GM19099 (cell line): Measurements from ENCODE around the gene TMEM272.

Experiments used
- POLR2A ChIP-seq: IDR thresholded peaks from 3 replicates; pipeline ENCODE4 v1.6.1; 2011; ENCODE audit warnings: low read depth; ENCODE audit not compliant: insufficient read length; ENCODE audit errors: extremely low read depth

TMEM272 gene, protein sequence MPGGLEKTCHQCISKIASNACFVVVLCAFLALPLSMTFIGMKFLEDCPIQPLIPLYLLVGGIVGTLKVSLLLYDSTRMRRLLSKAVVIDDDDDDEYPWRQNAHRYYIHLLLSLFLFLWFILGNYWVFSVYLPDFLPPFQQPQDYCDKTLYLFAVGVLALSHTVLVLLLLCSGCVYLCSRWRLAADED

DNA sequence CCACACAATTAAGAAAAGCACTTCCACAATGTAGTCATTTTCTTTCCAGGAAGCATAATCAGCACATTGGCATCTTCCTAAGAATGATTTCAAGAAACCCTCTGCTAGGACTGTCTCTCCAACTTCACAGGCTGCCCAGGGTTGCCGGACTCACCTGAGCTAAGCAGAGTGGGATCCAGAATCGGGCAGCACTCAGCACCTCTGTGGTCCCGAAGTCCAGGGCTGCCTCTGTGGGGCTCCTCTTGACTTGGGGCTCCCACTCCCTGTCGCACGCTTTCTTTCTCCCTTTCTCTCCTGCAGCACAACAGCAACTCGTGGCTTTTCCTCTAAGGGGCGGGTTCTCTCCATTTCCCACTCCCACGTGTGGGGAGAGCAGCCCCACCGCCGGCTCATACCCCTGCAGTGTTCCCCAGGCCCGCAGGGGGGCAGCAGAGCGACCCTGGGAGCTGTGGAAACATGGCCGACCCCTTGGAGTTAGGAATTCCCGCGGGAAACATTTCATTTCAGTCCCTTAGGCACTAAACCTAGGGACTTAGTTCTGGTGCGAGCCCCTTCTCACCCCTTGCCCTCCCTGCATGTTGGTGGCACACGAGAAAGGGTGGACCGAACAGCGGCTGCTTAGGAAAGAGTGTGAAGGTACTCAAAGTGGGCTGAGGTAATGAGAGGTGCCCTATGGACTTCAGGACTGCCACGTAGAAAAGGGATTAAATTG, at the start of gene TMEM272:
TSS of gene TMEM272 (minus strand) at position 316 of the 712 bp plus-strand sequence. CDS start 6,647 bp downstream, outside the sequence.
- TF ChIP-seq POLR2A: no peak

DNA sequence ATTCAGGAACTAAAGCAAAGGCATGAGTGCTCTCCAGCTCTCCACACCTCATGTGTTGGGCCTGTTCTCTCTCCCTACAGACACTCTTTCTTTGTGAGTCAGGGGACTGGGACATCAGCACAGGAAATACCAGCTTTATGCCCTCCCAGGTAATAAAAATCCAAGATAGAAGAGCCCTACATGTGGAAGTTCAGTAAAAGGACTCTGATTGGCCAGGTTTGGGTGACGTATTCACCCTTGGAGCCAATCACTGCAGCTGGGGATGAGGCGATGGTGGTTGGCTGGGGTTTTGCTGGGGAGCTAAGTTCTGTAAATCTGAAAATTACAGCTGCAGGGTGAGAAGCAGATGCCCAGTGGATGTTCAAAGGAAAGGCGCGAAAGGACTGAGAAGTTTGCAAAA, 49.3 kb upstream of the TMEM272 start:
- TF ChIP-seq POLR2A: no peak

DNA sequence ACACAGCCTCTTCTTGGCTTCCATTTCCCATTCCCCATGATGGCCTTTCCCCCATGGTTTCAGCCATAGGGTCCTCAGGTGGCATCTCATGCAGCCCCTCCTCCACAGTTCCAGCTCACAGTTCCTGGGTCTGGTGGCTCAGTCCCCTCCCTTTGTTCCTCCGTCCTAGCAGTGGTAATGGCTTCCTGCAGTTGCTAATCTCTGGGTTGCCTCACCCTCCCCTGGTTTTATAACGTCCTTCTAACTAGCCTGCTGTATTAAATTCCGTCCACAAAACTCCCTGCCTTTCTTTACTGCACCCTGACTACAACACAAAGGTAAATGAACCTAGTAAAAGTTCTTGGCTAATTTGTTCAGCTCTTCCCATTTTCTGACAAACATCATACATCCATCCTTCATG, 47.7 kb upstream of the TMEM272 start:
- TF ChIP-seq POLR2A: no peak

DNA sequence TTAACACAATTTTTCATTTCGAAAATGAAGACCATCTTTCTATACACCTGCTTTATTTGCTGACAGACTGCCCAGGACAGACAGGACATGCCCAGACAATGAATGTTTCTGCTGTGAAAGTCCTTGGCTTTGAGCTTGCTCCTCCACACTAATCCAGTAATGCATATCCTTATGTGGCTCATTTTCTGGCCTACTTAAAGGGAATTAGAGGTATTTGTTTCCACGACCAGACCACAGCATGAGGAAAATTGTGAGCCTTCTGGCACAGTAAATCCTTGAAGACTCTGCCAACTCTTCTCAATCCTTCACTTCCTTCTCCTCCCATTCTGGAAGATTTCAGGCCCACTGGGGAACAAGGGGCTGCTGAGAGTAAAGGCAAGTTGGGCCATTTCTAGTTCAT, 42.5 kb upstream of the TMEM272 start:
- TF ChIP-seq POLR2A: no peak

DNA sequence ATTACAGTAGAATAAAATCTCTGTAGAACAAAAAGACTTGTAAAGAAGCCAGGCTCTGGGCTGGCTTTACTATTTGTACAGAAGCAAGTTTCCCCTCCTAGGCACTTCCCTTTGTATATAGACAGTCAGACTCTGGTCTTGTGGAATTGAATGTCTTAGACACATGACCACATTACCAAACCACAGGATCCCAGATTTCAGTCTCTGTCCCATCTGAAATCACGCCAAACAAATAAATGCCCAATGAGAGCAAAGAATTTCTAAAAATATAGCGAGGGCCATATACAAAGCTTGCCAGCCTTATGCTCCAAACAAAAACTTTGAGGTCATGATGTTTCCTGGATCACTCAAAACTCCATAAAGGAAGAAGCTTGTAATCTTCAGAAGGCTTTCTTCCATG, 40.7 kb upstream of the TMEM272 start:
- TF ChIP-seq POLR2A: no peak

DNA sequence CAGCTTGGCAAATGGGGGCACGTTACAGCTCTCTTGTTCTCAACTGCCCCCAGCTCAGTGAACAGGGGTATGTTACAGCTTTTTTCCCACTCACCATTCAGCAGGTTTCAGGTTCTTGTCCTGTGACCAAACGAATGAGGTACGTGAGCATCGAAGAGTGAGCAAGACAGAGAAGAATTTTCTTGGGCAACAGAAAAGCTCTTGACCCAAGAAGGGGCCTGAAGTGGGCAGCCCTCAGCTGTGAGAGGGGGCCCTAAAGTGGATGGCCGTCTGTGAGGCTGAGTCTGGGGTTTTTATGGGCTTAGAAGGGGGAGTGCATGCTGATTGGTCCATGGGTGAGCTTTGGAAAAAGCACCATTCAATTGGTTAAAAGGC, 38.2 kb upstream of the TMEM272 start:
- no peak for TF ChIP-seq POLR2A

DNA sequence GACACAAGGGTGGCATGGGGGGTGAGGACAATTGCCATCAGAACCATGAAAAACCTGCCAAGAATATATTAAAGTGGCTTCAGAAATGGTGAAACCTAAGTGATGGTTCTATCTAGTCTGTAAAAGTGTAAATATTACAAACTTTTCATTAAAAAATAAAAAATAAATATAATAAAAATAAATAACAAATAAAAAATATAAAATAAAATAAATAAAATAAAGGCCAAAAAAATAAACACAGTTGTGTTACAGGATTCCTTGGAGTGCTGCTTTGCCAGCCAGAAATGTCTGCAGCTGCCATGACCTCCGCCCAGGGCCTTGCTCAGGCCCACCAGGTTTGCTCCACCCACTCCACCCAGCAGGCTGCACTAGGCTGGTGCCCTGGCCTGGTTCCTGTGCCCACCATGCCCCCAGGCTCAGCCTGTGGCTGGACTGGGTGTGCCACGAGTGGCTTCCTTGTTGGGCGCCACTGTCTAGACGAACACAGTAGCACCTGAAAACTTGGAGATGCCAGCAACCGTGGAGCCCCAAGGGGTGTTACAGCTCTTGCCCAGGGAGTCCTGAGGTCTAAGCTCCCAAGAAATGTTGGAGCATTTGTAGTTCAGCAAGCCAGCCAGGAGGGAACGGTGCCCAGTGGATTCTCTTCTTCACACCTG, 37.7 kb upstream of the TMEM272 start:
- TF ChIP-seq POLR2A: no peak

DNA sequence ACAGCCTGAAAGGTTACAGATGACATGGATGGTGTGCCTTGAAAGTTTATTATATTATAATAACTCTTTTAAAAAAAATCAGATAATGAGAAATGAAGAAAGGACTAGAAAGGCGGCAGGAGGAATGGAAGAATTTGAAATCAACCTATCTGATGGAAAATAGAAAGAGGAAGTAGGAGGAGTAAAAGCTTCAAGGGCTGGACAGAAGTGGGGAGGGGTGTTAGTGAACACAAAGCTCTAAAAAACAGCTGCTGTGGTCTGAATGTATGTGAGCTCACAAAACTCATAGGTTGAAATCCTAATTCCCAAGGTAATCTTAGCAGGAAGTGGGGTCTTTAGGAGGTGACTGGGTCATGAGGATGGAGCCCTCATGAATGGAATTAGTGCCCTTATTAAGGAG, 36.3 kb upstream of the TMEM272 start:
- TF ChIP-seq POLR2A: no peak

DNA sequence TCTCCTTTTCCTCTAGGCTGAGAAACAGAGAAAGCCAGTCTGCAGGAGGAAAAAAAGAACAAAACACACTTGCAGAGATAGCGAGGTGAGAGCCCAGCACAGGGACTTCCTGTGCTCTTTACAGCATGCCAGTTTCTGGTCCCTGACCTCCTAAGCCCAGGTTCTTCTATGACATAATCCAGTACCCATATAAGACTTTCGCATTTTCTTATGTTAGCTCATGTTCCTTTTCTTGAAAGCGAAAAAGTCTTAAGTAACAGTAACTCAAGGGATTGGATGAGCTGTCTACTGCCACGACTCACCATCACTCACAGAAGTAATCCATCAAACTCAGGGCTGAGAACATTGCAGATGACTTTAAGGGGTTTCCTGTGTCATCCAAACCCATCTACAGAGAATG, 34.2 kb upstream of the TMEM272 start:
- TF ChIP-seq POLR2A: no peak

DNA sequence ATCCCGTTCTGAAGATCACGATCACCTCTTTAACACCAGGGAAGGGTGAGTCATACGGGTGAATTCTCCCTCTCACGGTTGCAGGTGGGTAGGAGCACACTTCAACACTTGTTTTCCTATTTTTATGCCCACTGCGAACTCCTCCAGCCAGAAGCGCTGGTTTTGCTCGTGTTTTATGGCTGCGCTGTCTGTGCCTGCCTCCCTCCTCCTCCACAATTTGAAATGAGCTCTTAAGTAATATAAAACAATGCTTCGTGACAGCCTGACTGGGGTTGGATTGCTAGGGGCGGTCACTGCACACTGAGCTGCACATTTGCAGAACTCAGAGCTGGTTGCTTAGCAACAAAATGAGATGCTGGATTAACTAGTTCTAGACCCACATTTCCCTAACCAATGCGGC, 29.7 kb upstream of the TMEM272 start:
- no peak for TF ChIP-seq POLR2A

DNA sequence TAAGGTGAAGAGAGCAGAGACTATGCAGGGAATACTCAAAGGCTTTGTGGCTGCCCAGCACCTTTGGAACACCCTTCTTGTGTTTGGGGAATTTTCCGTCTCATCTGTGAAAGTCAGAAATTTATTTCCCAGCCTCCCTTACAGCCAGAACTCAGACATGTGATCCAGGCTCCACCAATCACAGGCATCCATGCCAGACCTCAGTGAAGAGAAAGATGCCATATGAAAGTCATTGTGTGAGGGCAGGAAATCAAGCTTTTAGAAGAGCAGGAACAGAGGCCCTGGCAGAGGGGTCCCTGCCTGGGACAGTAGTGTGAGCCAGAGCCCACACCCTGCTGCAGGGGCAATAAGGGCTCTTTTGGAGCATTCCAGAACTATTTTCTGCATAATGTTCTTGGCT, 28.9 kb upstream of the TMEM272 start:
- TF ChIP-seq POLR2A: no peak

DNA sequence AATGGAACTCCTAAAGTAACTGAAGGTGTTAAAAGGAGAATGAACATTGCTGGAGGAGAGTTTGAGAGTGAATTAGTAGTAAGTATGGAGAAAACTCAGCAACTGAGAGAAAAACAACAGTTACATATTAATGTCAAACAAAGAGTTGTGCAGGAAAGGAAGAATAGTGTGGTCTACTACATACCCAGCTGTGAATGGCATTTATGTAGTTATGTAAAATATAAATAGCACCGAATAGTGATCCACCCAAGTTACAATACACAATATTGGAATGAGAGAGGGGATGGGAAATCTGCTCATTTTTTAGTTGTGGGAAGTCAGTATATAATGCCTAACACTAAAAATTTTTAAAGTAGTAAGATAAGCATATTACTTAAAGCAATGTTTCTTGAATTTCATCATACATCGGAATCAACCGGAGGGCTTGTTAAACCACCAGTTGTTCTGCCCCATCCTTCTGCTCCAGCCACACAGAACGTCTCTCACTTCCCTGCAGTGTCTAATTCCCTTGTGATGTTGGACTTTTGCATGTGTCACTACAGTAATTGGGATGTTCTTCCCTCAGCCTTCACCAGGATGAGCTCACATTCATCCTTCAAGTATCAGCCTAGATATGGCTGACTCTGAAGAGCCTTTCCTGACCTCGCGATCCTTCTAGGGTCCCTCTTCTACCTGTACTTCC, 28.3 kb upstream of the TMEM272 start:
- TF ChIP-seq POLR2A: no peak

DNA sequence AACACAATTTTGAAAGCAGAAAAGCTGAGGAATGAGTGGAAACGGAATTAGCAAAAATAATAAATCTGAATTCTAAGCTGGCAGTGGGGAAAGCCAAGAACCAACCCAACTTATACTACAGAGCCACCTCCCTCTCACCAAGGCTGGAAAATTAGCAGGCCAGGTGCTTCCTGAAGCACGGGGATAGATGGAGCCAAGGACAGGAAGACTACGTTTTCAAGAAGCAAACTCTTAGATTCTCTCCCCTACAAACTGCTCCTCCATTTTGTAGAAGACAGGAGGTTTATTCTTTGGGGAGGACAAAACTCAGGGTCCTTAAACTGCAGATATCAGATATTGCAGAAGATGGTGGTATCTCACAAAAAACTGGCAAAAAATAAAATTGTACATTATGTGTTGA, 25.6 kb upstream of the TMEM272 start:
- TF ChIP-seq POLR2A: no peak

DNA sequence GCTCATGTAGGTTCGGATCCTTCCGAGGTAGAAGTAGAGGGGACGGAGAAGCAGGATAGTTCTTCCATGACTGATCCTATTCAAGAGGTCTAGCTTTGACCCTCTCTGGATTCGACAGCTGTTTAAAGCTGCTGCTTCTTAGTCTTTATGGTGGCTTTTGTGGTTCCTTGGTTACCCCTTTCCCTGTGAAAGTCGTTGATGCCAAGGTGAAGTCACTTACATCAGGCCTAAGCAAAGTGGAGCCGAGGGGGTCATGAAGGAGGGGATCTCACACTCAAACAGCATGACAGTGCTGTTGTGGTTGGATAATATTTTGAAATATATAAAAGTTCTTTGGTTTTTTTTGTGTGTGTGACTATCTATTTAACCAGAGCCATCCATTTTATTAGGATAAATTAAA, 24.9 kb upstream of the TMEM272 start:
- TF ChIP-seq POLR2A: no peak

DNA sequence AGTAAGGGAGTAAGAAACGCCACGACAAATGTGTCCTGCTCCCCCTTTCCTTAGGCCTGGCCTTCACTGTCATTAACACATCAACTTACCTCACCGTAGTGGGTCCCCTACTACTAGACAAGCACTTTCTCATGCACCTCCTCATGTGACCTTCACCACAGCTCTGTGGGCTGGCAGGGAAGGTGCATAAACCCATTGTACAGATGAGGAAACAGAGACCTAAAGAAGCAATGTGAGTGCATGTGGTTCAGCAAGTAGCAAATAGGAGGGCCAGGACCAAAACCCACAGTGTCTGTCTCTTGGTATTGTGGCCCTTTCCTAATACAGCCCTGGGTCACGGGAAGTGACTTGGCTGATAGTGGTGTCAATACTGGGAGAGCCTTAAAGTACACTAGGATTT, 22.1 kb upstream of the TMEM272 start:
- no peak for TF ChIP-seq POLR2A

DNA sequence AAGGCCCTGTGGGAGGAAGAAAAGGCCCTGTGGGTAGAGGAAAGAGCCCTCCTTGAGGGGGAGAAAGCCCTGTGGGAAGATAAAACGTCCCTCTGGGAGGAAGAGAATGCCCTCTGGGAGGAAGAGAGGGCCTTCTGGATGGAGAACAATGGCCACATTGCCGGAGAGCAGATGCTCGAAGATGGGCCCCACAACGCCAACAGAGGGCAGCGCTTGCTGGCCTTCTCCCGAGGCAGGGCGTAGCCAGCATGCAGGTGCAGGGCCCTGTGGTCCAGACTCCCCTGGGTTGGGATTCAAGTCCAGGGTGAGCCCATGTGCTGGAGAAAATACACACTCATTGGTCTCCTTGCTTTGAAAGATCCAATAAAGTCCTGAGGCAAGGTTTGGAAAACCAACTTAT, 20.9 kb upstream of the TMEM272 start:
- no peak for TF ChIP-seq POLR2A
